Mesothelial cell of epicardium (in vitro differentiated cells): Measurements from ENCODE around the gene RAMACL. TPM values are rescaled to one million over a fixed set of nuclear protein-coding genes. Genes with fewer than 3 reads are reported as not detected.

Source experiments
- DNase-seq, 2 experiments: peaks; one replicate each; pipeline ENCODE4 v3.0.0; 2021; ENCODE audit warnings: low spot score in 2 of 2; ENCODE audit not compliant: unreplicated experiment in 2 of 2
- H3K27ac Mint-ChIP-seq: 2 replicates; pipeline ENCODE4 v1.8.0; 2021; ENCODE audit warnings: mixed read lengths
- H3K27me3 Mint-ChIP-seq: 2 replicates; pipeline ENCODE4 v1.8.0; 2021; ENCODE audit warnings: low read depth, mixed read lengths
- H3K36me3 Mint-ChIP-seq: 2 replicates; pipeline ENCODE4 v1.8.0; 2021; ENCODE audit warnings: mixed read lengths
- H3K4me1 Mint-ChIP-seq: 2 replicates; pipeline ENCODE4 v1.8.0; 2021; ENCODE audit warnings: mixed read lengths
- H3K4me3 Mint-ChIP-seq: 2 replicates; pipeline ENCODE4 v1.8.0; 2021; ENCODE audit warnings: mild to moderate bottlenecking, moderate library complexity, mixed read lengths
- H3K9me3 Mint-ChIP-seq: 2 replicates; pipeline ENCODE4 v1.8.0; 2021; ENCODE audit warnings: mixed read lengths
- total RNA-seq: library from RNA; stranded (reverse); gene quantifications from 3 replicates; pipeline ENCODE4 v1.2.1, GENCODE V29; 2021
- TF ChIP-seq, protein P1 (sequence below): fragments of 200-600 bp; sonication (generic); IDR thresholded peaks from one replicate; pipeline ENCODE4 v1.5.0; 2021; ENCODE audit warnings: antibody characterized with exemption; ENCODE audit not compliant: unreplicated experiment

Gene RAMACL
- total RNA-seq, 1 donor from 2014 or later = 0.69 TPM

DNA sequence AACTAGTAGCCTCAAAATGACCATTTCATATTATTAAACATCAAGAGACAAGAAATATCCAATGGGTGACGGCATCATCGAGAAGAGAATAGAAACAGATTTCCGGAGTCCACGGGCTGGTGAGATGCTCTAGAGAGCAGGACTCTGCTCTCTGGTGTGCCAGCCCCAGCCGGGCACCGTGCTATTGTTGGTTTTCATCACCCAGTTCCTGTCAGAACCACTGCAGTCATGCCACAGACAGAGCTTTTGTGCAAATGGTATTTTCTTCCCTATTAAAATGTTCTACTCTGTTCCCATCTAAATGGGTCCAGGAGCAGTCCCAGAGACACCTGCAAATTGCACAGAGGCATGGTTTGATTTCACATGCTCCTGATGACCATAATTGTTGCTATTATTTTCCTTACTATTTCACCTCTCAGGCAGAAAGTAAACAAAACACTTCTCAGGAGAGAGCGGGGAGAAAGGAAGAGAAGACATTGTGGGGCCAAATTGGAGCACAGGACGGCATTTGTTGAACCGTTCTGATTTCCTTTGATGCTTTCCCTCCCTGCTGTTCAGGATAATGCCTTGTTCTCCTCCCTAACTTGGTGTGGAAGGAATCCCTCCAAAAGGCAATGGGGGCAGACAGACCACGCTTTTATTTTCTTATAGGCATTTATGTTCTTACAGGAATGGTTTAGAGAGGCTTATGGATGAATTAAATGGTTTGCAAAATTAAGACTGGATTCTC lies 11.4 kb upstream of the RAMACL start:
- DNase-seq = no peak
- Mint-ChIP-seq H3K36me3 (peaks cover 1% of the 10 kb centered on the region), H3K9me3 (no peaks in the 10 kb centered on the region), H3K27ac (no peak overlapping the region), H3K4me3 (no peak overlapping the region), H3K27me3 (no peaks in the 10 kb centered on the region), H3K4me1 (no peaks in the 10 kb centered on the region)
- TF ChIP-seq, protein P1, sequence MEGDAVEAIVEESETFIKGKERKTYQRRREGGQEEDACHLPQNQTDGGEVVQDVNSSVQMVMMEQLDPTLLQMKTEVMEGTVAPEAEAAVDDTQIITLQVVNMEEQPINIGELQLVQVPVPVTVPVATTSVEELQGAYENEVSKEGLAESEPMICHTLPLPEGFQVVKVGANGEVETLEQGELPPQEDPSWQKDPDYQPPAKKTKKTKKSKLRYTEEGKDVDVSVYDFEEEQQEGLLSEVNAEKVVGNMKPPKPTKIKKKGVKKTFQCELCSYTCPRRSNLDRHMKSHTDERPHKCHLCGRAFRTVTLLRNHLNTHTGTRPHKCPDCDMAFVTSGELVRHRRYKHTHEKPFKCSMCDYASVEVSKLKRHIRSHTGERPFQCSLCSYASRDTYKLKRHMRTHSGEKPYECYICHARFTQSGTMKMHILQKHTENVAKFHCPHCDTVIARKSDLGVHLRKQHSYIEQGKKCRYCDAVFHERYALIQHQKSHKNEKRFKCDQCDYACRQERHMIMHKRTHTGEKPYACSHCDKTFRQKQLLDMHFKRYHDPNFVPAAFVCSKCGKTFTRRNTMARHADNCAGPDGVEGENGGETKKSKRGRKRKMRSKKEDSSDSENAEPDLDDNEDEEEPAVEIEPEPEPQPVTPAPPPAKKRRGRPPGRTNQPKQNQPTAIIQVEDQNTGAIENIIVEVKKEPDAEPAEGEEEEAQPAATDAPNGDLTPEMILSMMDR = no peak

DNA sequence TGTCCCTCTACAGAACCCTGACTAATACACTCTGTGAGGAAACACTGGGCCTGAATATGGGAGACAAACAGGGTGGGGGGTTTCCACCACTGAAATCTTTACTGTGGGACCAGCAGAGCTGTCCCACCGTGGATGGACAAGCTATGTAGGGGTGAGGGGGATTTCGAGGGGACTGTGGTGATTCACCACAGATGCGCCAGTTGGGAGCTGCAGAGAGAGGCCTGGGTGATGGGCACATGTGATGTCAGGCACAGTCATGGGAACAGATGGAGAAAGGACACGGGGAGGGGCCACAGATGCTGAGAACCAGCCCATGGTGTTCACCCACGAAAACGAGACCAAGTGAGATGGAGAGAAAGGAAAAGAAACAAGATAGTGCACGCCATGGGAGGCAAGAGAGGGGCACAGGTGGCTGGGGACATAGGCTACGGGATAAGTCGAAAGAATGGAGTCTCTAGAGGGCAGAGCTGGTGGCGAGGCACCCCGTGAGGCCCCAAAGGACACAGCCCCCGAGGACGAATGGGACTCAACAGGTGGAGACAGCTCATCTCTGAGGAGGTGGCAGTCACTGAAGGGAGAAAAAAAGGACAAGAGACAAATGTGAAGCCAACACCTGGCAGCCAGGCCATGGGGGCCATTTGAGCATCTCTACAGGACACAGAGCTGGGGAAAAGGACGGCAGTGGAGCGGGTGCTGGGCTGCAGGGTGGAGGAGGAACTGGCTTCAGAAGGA lies 10.5 kb upstream of the RAMACL start:
- H3K9me3 Mint-ChIP-seq = no peaks in the 10 kb centered on the region
- DNase-seq = no peak
- H3K27me3 Mint-ChIP-seq = no peaks in the 10 kb centered on the region
- H3K4me3 Mint-ChIP-seq = no peak overlapping the region
- H3K27ac Mint-ChIP-seq = no peak overlapping the region
- no peaks in the 10 kb centered on the region for H3K4me1 Mint-ChIP-seq
- H3K36me3 Mint-ChIP-seq = peaks cover 1% of the 10 kb centered on the region
- TF ChIP-seq, protein P1 = no peak

DNA sequence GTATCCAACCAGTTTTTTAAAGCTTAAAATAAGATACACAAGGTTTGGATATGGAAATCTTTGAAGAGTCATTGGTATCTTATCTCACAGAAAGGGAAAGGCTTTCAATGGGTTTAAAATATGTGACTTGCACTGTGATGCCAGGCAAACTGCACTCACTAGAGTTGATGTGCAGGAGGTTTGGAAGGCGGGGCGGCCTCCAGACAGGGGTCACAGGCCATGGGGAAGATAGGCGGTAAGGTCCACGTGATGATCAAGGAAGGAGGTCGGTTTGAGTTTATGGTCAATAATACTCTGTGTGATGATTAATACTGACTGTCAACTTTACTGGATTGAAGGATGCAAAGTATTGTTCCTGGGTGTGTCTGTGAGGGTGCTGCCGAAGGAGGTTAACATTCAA lies 9.5 kb upstream of the RAMACL start:
- Mint-ChIP-seq H3K27ac (no peak overlapping the region), H3K27me3 (no peaks in the 10 kb centered on the region), H3K9me3 (no peaks in the 10 kb centered on the region), H3K4me3 (no peak overlapping the region), H3K4me1 (peaks cover under 1% of the 10 kb centered on the region), H3K36me3 (peaks cover 1% of the 10 kb centered on the region)
- no peak for DNase-seq
- TF ChIP-seq, protein P1 = no peak

DNA sequence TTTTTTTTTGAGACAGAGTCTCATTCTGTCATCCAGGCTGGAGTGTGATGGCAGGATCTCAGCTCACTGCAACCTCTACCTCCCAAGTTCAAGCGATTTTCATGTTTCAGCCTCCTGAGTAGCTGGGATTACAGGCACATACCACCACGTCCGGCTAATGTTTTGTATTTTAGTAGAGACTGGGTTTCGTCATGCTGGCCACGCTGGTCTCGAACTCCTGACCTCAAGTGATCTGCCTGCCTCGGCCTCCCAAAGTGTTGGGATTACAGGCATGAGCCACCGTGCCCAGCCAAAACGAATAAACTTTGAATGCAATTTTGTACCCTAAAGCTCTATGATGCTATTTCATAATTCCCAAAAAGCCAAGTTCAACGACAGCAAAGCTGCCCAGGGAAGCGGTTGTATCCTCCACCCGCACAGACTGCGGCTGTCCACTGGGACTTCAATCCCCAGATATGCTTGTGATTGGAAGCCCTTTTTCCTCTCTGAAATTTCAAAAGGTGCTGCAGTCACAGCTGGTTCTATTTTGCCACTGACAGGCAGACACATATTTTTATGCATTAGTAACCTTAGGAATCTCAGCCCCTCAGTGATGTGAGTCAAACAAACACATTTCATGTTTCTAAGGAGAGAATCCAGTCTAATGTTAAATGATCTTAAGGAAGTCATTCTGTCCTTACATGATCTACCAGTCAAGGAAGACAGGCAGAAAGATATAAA lies 8.7 kb upstream of the RAMACL start:
- Mint-ChIP-seq H3K27me3 (no peaks in the 10 kb centered on the region), H3K36me3 (peaks cover 1% of the 10 kb centered on the region), H3K27ac (no peak overlapping the region), H3K4me1 (peaks cover 8% of the 10 kb centered on the region), H3K4me3 (no peak overlapping the region), H3K9me3 (no peaks in the 10 kb centered on the region)
- DNase-seq = no peak
- TF ChIP-seq, protein P1 = no peak

DNA sequence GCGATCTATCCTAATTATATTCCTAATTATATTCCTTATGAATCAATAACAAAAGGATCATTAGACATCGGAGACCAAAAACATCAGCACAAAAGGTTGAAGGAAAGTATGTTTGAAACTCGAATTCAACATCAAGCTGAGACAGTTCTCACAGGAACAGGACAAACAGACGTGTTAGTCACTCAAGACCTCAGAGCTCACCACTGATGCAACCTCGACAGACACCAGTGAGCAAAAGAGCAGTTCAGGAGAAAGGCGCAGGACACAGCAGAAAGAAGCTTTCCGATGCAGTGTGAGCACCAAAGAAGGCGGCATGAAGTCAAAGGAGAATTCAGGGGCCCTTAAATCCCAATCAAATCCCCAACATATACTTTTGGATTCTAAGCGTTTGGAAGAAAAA lies 6.3 kb upstream of the RAMACL start:
- Mint-ChIP-seq H3K36me3 (peaks cover 1% of the 10 kb centered on the region), H3K4me3 (no peak overlapping the region), H3K27me3 (no peaks in the 10 kb centered on the region), H3K27ac (no peak overlapping the region), H3K4me1 (peaks cover 31% of the 10 kb centered on the region), H3K9me3 (no peaks in the 10 kb centered on the region)
- TF ChIP-seq, protein P1 = no peak
- DNase-seq = no peak
